ENCODE results near the gene CD99L2.

The CD99L2 gene

DNA sequence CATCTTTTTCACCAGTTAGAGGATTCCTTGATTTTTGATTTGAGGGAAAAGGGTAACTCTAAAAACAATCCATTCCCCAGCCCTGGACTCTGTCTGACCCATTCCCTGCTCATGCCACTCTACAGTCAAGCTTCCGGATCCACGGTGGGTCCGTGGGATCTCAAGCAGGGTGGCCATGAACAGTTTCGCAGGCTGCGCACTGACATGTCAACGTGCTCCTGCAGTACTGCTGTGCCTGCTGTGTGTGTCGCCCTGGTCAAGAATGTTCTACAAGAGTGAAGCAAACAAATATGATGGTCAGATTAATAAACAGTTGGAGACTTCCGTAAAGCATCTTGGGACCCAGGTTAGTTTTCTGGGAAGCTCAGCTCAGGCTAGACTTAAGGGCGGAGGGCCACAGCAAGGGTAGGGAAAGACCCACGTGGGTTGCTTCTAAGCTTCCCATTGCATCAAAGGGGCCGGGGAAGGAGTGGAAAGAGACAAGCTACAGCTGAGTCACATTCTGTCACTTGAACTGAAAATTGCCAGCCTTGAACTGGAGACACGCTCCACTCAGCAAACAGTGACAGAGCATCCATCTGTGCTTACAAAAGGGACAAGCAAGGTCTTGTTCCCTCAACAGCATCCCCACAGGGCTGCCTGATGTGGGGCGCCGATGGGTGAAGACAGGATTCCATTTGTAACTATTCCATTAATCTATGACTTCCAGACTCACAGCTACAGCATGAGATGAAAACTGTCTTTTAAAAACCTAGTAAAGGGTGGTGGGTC is 123.5 kb downstream of the CD99L2 start:
- DNase-seq (ENCODE audit: low spot score), result no peak
- TF ChIP-seq CTCF (IDR thresholded peaks at IDR 0.05; ENCODE audit: poor library complexity, severe bottlenecking), result no peak
- no peak overlapping the region for H3K4me3 ChIP-seq (ENCODE audit: severe bottlenecking)
- no peaks in the 10 kb centered on the region for H3K36me3 ChIP-seq (ENCODE audit: low read depth)
- ATAC-seq (ENCODE audit: low read depth), result no peak
- H3K27me3 ChIP-seq (ENCODE audit: insufficient read depth, poor library complexity, severe bottlenecking), result no peaks in the 10 kb centered on the region
- H3K4me1 ChIP-seq (ENCODE audit: insufficient read depth, poor library complexity, severe bottlenecking), result no peaks in the 10 kb centered on the region
- H3K9me3 ChIP-seq (ENCODE audit: severe bottlenecking), result no peaks in the 10 kb centered on the region
- H3K27ac ChIP-seq (ENCODE audit: poor library complexity, severe bottlenecking), result no peak overlapping the region

DNA sequence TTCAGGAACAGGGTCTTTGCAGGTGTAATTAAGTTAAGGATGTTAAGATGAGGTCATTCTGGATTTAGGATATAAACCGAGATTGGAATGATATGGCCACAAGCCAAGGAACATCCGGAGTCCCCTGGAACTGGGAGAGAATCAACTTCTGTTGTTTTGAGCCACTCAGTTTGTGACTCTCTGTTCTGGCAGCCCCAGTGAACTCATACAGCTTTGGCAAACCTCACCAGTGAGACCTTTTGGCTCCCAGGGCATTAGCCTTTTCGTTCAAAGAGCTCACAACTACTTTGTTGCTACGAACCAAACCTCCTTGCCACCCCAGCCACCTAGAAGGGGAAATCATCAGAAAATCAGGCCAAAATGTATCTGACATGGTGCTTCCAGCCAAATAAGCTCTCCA is 124.8 kb downstream of the CD99L2 start:
- Histone ChIP-seq H3K36me3 (ENCODE audit: low read depth) (no peaks in the 10 kb centered on the region), H3K27me3 (ENCODE audit: insufficient read depth, poor library complexity, severe bottlenecking) (no peaks in the 10 kb centered on the region), H3K4me3 (ENCODE audit: severe bottlenecking) (no peak overlapping the region), H3K4me1 (ENCODE audit: insufficient read depth, poor library complexity, severe bottlenecking) (no peaks in the 10 kb centered on the region), H3K9me3 (ENCODE audit: severe bottlenecking) (no peaks in the 10 kb centered on the region), H3K27ac (ENCODE audit: poor library complexity, severe bottlenecking) (no peak overlapping the region)
- ATAC-seq (ENCODE audit: low read depth) (no peak), DNase-seq (ENCODE audit: low spot score) (no peak)
- no peak for TF ChIP-seq CTCF (IDR thresholded peaks at IDR 0.05; ENCODE audit: poor library complexity, severe bottlenecking)

GRCh38 chrX:150773117-150773516 is 125.4 kb downstream of the CD99L2 start:
- no peak for TF ChIP-seq CTCF (IDR thresholded peaks at IDR 0.05; ENCODE audit: poor library complexity, severe bottlenecking)
- no peak for DNase-seq (ENCODE audit: low spot score)
- Histone ChIP-seq H3K27ac (ENCODE audit: poor library complexity, severe bottlenecking) (no peak overlapping the region), H3K27me3 (ENCODE audit: insufficient read depth, poor library complexity, severe bottlenecking) (no peaks in the 10 kb centered on the region), H3K4me3 (ENCODE audit: severe bottlenecking) (no peak overlapping the region), H3K9me3 (ENCODE audit: severe bottlenecking) (no peaks in the 10 kb centered on the region), H3K4me1 (ENCODE audit: insufficient read depth, poor library complexity, severe bottlenecking) (no peaks in the 10 kb centered on the region), H3K36me3 (ENCODE audit: low read depth) (no peaks in the 10 kb centered on the region)
- no peak for ATAC-seq (ENCODE audit: low read depth)

GRCh38 chrX:150772150-150772970 is 126.1 kb downstream of the CD99L2 start:
- peak; percentile 84 for ATAC-seq (ENCODE audit: low read depth)

More at GRCh38 chrX:150772150-150772970, 126.1 kb downstream of the CD99L2 start:
- no peak overlapping the region for H3K4me3 ChIP-seq (ENCODE audit: severe bottlenecking)
- no peaks in the 10 kb centered on the region for H3K36me3 ChIP-seq (ENCODE audit: low read depth)
- no peaks in the 10 kb centered on the region for H3K9me3 ChIP-seq (ENCODE audit: severe bottlenecking)
- no peak overlapping the region for H3K27ac ChIP-seq (ENCODE audit: poor library complexity, severe bottlenecking)
- peak; percentile 76 for TF ChIP-seq CTCF (IDR thresholded peaks at IDR 0.05; ENCODE audit: poor library complexity, severe bottlenecking)
- no peak for DNase-seq (ENCODE audit: low spot score)
- H3K27me3 ChIP-seq (ENCODE audit: insufficient read depth, poor library complexity, severe bottlenecking), result no peaks in the 10 kb centered on the region
- no peaks in the 10 kb centered on the region for H3K4me1 ChIP-seq (ENCODE audit: insufficient read depth, poor library complexity, severe bottlenecking)
